HepG2 (cell line): ENCODE measurements around the gene CDH23.

ENCODE experiments used
- CHD2 ChIP-seq: IDR thresholded peaks from 2 replicates; pipeline ENCODE4 v1.6.1; 2011; ENCODE audit warnings: low read depth, low read length, improper control_type of control experiment
- MAX ChIP-seq: IDR thresholded peaks from 2 replicates; pipeline ENCODE4 v1.6.1; 2012; ENCODE audit warnings: inconsistent platforms
- RAD21 ChIP-seq: fragments of 450-650 bp; formaldehyde crosslinking; IDR thresholded peaks from 2 replicates; pipeline ENCODE4 v1.5.0; 2020; ENCODE audit warnings: mild to moderate bottlenecking
- TRIM24 ChIP-seq: sonication (generic); formaldehyde crosslinking; IDR thresholded peaks from 2 replicates; pipeline ENCODE4 v1.8.0; 2022; ENCODE audit warnings: mild to moderate bottlenecking, missing genetic modification reagents
- TF ChIP-seq, protein P1 (sequence below): sonication (generic); formaldehyde crosslinking; IDR thresholded peaks from 2 replicates; pipeline ENCODE4 v1.5.0; 2020; ENCODE audit warnings: mild to moderate bottlenecking, missing genetic modification reagents, moderate library complexity

DNA sequence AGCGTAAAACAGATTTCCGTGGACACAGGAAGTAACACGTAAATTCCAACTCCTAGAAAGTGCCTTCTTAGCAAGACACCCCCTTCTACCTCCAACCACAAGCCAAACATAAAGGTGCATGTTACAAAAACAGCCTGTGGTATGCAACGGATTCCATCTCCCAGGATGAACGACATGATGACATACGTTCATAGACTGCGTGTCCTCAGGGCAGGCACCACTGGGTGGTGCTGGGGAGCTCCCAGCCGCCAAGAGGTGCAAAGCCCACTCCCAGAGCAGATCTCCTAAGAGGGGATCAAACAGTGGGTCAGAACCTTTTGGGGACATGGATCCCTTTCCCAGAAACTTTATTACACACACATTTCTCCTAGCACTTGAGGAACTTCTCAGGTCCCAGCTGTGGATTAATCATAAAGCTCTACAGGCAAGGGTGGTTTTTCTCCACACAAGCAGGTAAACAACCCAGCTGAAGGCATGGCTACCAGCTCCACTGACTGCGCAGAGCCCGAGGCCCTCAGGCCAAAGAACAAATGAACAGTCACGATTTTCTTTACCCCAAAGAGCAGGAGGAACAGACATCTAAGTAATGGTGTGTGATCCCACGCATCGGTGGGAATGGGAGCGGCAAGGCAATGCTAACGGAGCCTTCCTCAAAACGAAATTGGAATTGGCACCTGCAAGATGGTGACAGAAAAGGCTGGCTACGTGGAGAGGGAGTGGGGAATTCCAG, 440.5 kb downstream of the CDH23 start:
- TF ChIP-seq MAX = peak; percentile 14; the same call in 1 of the 2 replicates
- TF ChIP-seq CHD2 = no peak
- TF ChIP-seq RAD21 = peak; percentile 58; the same call in 1 of the 2 replicates
- TF ChIP-seq TRIM24 (CRISPR knock-in tag) = no peak
- TF ChIP-seq, protein P1, sequence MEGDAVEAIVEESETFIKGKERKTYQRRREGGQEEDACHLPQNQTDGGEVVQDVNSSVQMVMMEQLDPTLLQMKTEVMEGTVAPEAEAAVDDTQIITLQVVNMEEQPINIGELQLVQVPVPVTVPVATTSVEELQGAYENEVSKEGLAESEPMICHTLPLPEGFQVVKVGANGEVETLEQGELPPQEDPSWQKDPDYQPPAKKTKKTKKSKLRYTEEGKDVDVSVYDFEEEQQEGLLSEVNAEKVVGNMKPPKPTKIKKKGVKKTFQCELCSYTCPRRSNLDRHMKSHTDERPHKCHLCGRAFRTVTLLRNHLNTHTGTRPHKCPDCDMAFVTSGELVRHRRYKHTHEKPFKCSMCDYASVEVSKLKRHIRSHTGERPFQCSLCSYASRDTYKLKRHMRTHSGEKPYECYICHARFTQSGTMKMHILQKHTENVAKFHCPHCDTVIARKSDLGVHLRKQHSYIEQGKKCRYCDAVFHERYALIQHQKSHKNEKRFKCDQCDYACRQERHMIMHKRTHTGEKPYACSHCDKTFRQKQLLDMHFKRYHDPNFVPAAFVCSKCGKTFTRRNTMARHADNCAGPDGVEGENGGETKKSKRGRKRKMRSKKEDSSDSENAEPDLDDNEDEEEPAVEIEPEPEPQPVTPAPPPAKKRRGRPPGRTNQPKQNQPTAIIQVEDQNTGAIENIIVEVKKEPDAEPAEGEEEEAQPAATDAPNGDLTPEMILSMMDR (CRISPR knock-in tag) = peak; percentile 73
